Transverse colon (tissue), 4 donors: ENCODE results near the gene PHOX2A. TPM values are rescaled to one million over a fixed set of nuclear protein-coding genes. Genes with fewer than 3 reads are reported as not detected.

Experiments used
- DNase-seq: peaks from one replicate; pipeline ENCODE4 v3.0.0-alpha.2; 2019
- H3K27ac ChIP-seq, 4 donors: fragments of 200-600 bp; sonication (generic); 2 replicates each; pipeline ENCODE4 v1.5.1; 2016 to 2018; ENCODE audit warnings: inconsistent platforms in 4 of 4
- H3K27me3 ChIP-seq: fragments of 200-600 bp; sonication (generic); 2 replicates; pipeline ENCODE4 v1.5.1; 2017; ENCODE audit warnings: inconsistent platforms
- H3K36me3 ChIP-seq, 4 donors: fragments of 200-600 bp; sonication (generic); 2 replicates each; pipeline ENCODE4 v1.5.1; 2017 to 2019; ENCODE audit warnings: inconsistent platforms in 4 of 4
- H3K4me1 ChIP-seq, 4 donors: fragments of 200-600 bp; sonication (generic); 2 replicates each; pipeline ENCODE4 v1.5.1; 2017 to 2020; ENCODE audit warnings: inconsistent platforms in 4 of 4
- H3K4me3 ChIP-seq, 4 donors: fragments of 200-600 bp; sonication (generic); 1 replicate in 1 of 4; 2 replicates in 3 of 4; pipeline versions ENCODE4 v1.5.1 to v1.6.1; 2017 to 2019; ENCODE audit warnings: inconsistent platforms in 4 of 4
- H3K9me3 ChIP-seq, 2 donors: fragments of 200-600 bp; sonication (generic); 2 replicates each; pipeline ENCODE4 v1.5.1; 2017 to 2019; ENCODE audit warnings: inconsistent platforms in 2 of 2
- CTCF ChIP-seq, 5 experiments: fragments of 200-600 bp in 3 of 5; fragments of 450-650 bp in 2 of 5; sonication (generic) in 3 of 5; IDR thresholded peaks; 1 replicate in 2 of 5; 2 replicates in 3 of 5; pipeline ENCODE4 v1.5.1; 2016 to 2017; ENCODE audit warnings: antibody characterized with exemption in 5 of 5, inconsistent platforms in 3 of 5, mild to moderate bottlenecking in 2 of 5, moderate library complexity in 1 of 5
- EP300 ChIP-seq: sonication (generic); formaldehyde crosslinking; IDR thresholded peaks from one replicate; pipeline ENCODE4 v1.6.1; 2017; ENCODE audit warnings: antibody characterized with exemption, low read depth
- POLR2A ChIP-seq: fragments of 450-650 bp; IDR thresholded peaks from one replicate; pipeline ENCODE4 v1.6.1; 2016; ENCODE audit warnings: antibody characterized with exemption, mild to moderate bottlenecking, moderate library complexity
- POLR2AphosphoS5 ChIP-seq, 3 donors: sonication (generic); formaldehyde crosslinking; IDR thresholded peaks; one replicate each; pipeline ENCODE4 v1.6.1; 2016; ENCODE audit warnings: antibody characterized with exemption in 3 of 3
- WGBS, 2 donors: methylation state at CpG; one replicate each; pipeline ENCODE4 v1.1.5; 2018; ENCODE audit warnings: low coverage in 1 of 2; 5-methylcytosine and 5-hydroxymethylcytosine counted together
- in situ Hi-C, 4 donors: fragments of 200-750 bp; cut with MboI; loops; one replicate each; pipeline versions ENCODE4 v1.15.0 to v1.15.1; 2017; ENCODE audit warnings: low sequenced_read_pairs in 3 of 4, low pct_ligation_motif_present in 1 of 4, low pct_unique_long_range_greater_than_20kb in 1 of 4
- intact Hi-C: fragments of 100-400 bp; cut with DNase I; formaldehyde crosslinking; loops from one replicate; pipeline ENCODE4 v1.15.1; 2023; ENCODE audit warnings: low total_unique reads
- total RNA-seq, 4 donors: library from RNA; depleted of rRNA; stranded (reverse); fragments of >200 nt; gene quantifications; one replicate each; pipeline ENCODE4 v1.1.0, GENCODE V29; 2016

PHOX2A gene
- total RNA-seq, 4 donors from 2014 or later: 0.41 to 2.6 (median 0.70) TPM

GRCh38 chr11:72244361-72245262 lies 636 bp upstream of the PHOX2A start:
- Histone ChIP-seq H3K4me3 (peak overlapping the region in 1 of 4 donors; percentile 5), H3K36me3 (no peaks in the 10 kb centered on the region), H3K27ac (no peak overlapping the region), H3K27me3 (peaks cover 85% of the 10 kb centered on the region), H3K9me3 (no peaks in the 10 kb centered on the region), H3K4me1 (peaks cover 0 to 28% (median 20%) of the 10 kb centered on the region in 4 donors)
- WGBS, 2 donors: 14 to 22% methylated on average over 14 to 46 of the region's 46 CpGs
- no peak for TF ChIP-seq CTCF (IDR thresholded peaks at IDR 0.05)
- TF ChIP-seq EP300: no peak
- TF ChIP-seq POLR2A: no peak
- no peak for TF ChIP-seq POLR2AphosphoS5 (IDR thresholded peaks at IDR 0.05)
- no peak for DNase-seq
- intact Hi-C loops (no loop called here), in situ Hi-C loops (no loop called here)

GRCh38 chr11:72243173-72244059 lies 560 bp downstream of the PHOX2A start:
- no peak overlapping the region for H3K27ac ChIP-seq
- intact Hi-C loops (no loop called here), in situ Hi-C loops (no loop called here)
- no peaks in the 10 kb centered on the region for H3K9me3 ChIP-seq
- no peak for DNase-seq
- TF ChIP-seq CTCF (IDR thresholded peaks at IDR 0.05): no peak
- TF ChIP-seq EP300: no peak
- no peak for TF ChIP-seq POLR2AphosphoS5 (IDR thresholded peaks at IDR 0.05)
- H3K27me3 ChIP-seq: peaks cover 85% of the 10 kb centered on the region
- H3K36me3 ChIP-seq: no peaks in the 10 kb centered on the region
- 28 to 39% methylated on average over 2 to 47 of the region's 58 CpGs for WGBS, 2 donors
- H3K4me3 ChIP-seq: peak overlapping the region in 1 of 4 donors; percentile 5
- H3K4me1 ChIP-seq: peaks cover 8 to 40% (median 31%) of the 10 kb centered on the region in 4 donors

- peaks cover 8 to 51% (median 42%) of the 10 kb centered on the region in 4 donors for H3K4me1 ChIP-seq
- WGBS, 2 donors: 88 to 100% methylated on average over 2 of the region's 2 CpGs
- no peak for TF ChIP-seq POLR2AphosphoS5 (IDR thresholded peaks at IDR 0.05)
- TF ChIP-seq CTCF (IDR thresholded peaks at IDR 0.05): no peak
- no peak for TF ChIP-seq EP300
- TF ChIP-seq POLR2A: no peak
- H3K4me3 ChIP-seq: no peak overlapping the region
- in situ Hi-C loops (no loop called here), intact Hi-C loops (no loop called here)
- no peaks in the 10 kb centered on the region for H3K9me3 ChIP-seq
- peaks cover 0 to 5% (median 1%) of the 10 kb centered on the region in 4 donors for H3K36me3 ChIP-seq
- peaks cover 73% of the 10 kb centered on the region for H3K27me3 ChIP-seq
- no peak for DNase-seq
- no peak overlapping the region for H3K27ac ChIP-seq
Observed at GRCh38 chr11:72242141-72242540, 1.8 kb downstream of the PHOX2A start.

GRCh38 chr11:72241291-72241781 lies 2.6 kb downstream of the PHOX2A start:
- Histone ChIP-seq H3K4me3 (no peak overlapping the region), H3K27me3 (peaks cover 65% of the 10 kb centered on the region), H3K4me1 (peaks cover 8 to 51% (median 42%) of the 10 kb centered on the region in 4 donors), H3K9me3 (no peaks in the 10 kb centered on the region), H3K36me3 (peaks cover 0 to 8% (median 2%) of the 10 kb centered on the region in 4 donors), H3K27ac (no peak overlapping the region)
- in situ Hi-C loops (no loop called here), intact Hi-C loops (no loop called here)
- DNase-seq: no peak
- 27 to 40% methylated on average over 12 to 16 of the region's 20 CpGs for WGBS, 2 donors
- TF ChIP-seq CTCF (IDR thresholded peaks at IDR 0.05) (no peak), POLR2AphosphoS5 (IDR thresholded peaks at IDR 0.05) (no peak), EP300 (no peak), POLR2A (no peak)
